A673 (cell line): ENCODE measurements around the gene ANK2.

Source experiments
- CTCF ChIP-seq: fragments of 300-800, 200-600 bp; sonication (generic); conservative IDR thresholded peaks from 2 replicates; pipeline ENCODE4 v1.5.1; 2017; ENCODE audit warnings: low read depth, mild to moderate bottlenecking, antibody characterized with exemption, low read length, moderate library complexity, mixed read lengths
- EZH2 ChIP-seq: fragments of 200-600 bp; sonication (generic); IDR thresholded peaks from 2 replicates; pipeline ENCODE4 v1.6.1; 2017; ENCODE audit warnings: borderline replicate concordance, low read depth, mild to moderate bottlenecking, mixed read lengths, antibody characterized with exemption, low read length; ENCODE audit not compliant: poor library complexity, severe bottlenecking

GRCh38 chr4:113221990-113222389, 172.5 kb downstream of the ANK2 start:
- TF ChIP-seq CTCF (no peak), EZH2 (no peak)
